Activated T-helper 1 cell treated with anti-CD3 and anti-CD28 coated beads, Interleukin-12 subunit alpha, Interleukin-12 subunit beta, Interleukin-2, Interleukin-4 antibody, amounts not matched to agents 30 ng/mL and 10 ng/mL and 1 ng/mL, durations not matched to agents 14 hours and 24 hours and 36 hours (primary cell): Measurements from ENCODE around the gene ZNG1A. TPM values are rescaled to one million over a fixed set of nuclear protein-coding genes. Genes with fewer than 3 reads are reported as not detected.
"Not testable (repeated sequence)": the region's sequence is repeated elsewhere in the genome, so short reads cannot be mapped to it uniquely, and the experiment has no call there.

Experiments
- DNase-seq: peaks from one replicate; pipeline ENCODE4 v3.0.0; 2021; ENCODE audit warnings: low spot score
- H3K27ac Mint-ChIP-seq: one replicate; pipeline ENCODE4 v1.8.0; 2021; ENCODE audit warnings: mild to moderate bottlenecking, mixed read lengths
- H3K27me3 Mint-ChIP-seq: one replicate; pipeline ENCODE4 v1.8.0; 2022; ENCODE audit warnings: mild to moderate bottlenecking, moderate library complexity, mixed read lengths; ENCODE audit not compliant: insufficient read depth
- H3K36me3 Mint-ChIP-seq: one replicate; pipeline ENCODE4 v1.8.0; 2021; ENCODE audit warnings: low read depth, mixed read lengths
- H3K4me1 Mint-ChIP-seq: one replicate; pipeline ENCODE4 v1.8.0; 2021; ENCODE audit warnings: low read depth, mixed read lengths
- H3K4me3 Mint-ChIP-seq: one replicate; pipeline ENCODE4 v1.8.0; 2021; ENCODE audit warnings: mild to moderate bottlenecking, moderate library complexity, mixed read lengths
- H3K9me3 Mint-ChIP-seq: one replicate; pipeline ENCODE4 v1.8.0; 2021; ENCODE audit warnings: mixed read lengths
- intact Hi-C: fragments of 100-400 bp; cut with micrococcal nuclease; formaldehyde crosslinking; loops from one replicate; pipeline ENCODE4 v1.15.1; 2024
- total RNA-seq: library from RNA; stranded (reverse); gene quantifications from 2 replicates; pipeline ENCODE4 v1.2.3, GENCODE V29; 2022

The ZNG1A gene
- total RNA-seq, 1 donor from 2014 or later, result 30.4 TPM

GRCh38 chr9:108742-109495 is 69.9 kb downstream of the ZNG1A start:
- H3K4me3 Mint-ChIP-seq, H3K27ac Mint-ChIP-seq, H3K9me3 Mint-ChIP-seq, intact Hi-C loops, H3K36me3 Mint-ChIP-seq, DNase-seq, H3K4me1 Mint-ChIP-seq: not testable (repeated sequence)
- H3K27me3 Mint-ChIP-seq, result peaks cover 27% of the 10 kb centered on the region

- H3K9me3 Mint-ChIP-seq, DNase-seq, H3K36me3 Mint-ChIP-seq, H3K27ac Mint-ChIP-seq, intact Hi-C loops, H3K4me3 Mint-ChIP-seq, H3K4me1 Mint-ChIP-seq: not testable (repeated sequence)
- peaks cover 22% of the 10 kb centered on the region for H3K27me3 Mint-ChIP-seq
Measured at GRCh38 chr9:105991-106390, 72.9 kb downstream of the ZNG1A start.

DNA sequence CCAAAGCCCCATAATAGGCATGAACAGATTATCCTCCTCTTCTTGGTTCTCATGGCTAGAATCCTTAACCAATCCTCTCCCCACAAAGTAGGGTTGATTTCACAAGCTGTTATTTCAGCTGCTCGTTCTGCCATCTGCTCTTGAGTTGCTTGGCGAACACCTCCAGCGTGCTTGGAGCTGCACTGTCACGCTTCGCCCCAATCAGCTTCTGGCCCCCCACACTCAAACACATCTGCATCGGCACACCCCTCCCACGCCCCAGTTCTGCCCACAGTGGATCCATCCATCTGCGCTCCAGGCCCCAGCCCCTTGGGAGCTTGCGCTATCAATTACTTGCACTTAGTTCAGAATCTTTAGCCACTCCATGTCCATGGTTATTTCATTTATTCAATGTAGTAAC is 78.4 kb downstream of the ZNG1A start:
- DNase-seq, H3K4me3 Mint-ChIP-seq, H3K27ac Mint-ChIP-seq, H3K27me3 Mint-ChIP-seq, H3K4me1 Mint-ChIP-seq, H3K9me3 Mint-ChIP-seq, H3K36me3 Mint-ChIP-seq, intact Hi-C loops: not testable (repeated sequence)

DNA sequence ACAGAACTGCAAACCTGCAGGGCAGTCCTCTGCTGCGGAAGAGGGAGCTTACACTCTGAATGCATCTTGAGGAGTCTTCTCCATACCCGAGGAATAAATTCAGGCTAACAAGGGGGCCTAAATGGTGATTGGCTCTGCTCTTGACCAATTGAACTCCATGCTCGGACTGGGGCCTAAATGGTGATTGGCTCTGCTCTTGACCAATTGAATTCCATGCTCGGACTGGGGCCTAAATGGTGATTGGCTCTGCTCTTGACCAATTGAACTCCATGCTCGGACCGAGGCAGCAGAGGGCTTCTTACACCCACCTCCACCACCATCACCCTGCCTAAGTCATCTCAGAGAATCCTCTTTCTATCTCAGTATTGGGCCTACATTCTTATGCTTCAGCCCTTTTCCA is 79.0 kb downstream of the ZNG1A start:
- intact Hi-C loops, H3K4me1 Mint-ChIP-seq, DNase-seq, H3K9me3 Mint-ChIP-seq, H3K36me3 Mint-ChIP-seq, H3K4me3 Mint-ChIP-seq, H3K27ac Mint-ChIP-seq, H3K27me3 Mint-ChIP-seq: not testable (repeated sequence)

DNA sequence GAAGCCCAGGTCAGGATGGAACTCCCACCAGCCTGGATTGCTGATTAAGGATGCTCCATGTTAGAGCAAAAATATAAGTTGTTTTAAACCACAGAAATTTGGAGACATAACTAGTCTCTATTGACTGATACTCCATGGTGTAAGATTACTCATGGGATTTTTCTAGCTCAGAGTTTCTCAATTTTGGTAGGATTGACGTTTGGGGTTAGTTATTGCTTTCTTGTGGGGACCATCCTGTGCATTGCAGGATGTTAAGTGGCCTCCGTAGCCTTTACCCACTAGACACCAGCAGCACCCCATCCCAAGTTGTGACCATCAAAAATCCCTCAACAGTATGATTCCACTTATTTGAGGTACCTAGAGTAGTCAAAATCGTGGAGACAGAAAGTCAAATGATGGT is 80.1 kb downstream of the ZNG1A start:
- intact Hi-C loops, H3K36me3 Mint-ChIP-seq, H3K27ac Mint-ChIP-seq, H3K27me3 Mint-ChIP-seq, H3K9me3 Mint-ChIP-seq, DNase-seq, H3K4me3 Mint-ChIP-seq, H3K4me1 Mint-ChIP-seq: not testable (repeated sequence)

GRCh38 chr9:94992-95391 is 83.9 kb downstream of the ZNG1A start:
- H3K27ac Mint-ChIP-seq, H3K9me3 Mint-ChIP-seq, H3K36me3 Mint-ChIP-seq, DNase-seq, H3K4me1 Mint-ChIP-seq, H3K4me3 Mint-ChIP-seq, intact Hi-C loops, H3K27me3 Mint-ChIP-seq: not testable (repeated sequence)

GRCh38 chr9:94323-94722 is 84.5 kb downstream of the ZNG1A start:
- intact Hi-C loops, H3K4me1 Mint-ChIP-seq, H3K27me3 Mint-ChIP-seq, DNase-seq, H3K36me3 Mint-ChIP-seq, H3K9me3 Mint-ChIP-seq, H3K4me3 Mint-ChIP-seq, H3K27ac Mint-ChIP-seq: not testable (repeated sequence)

DNA sequence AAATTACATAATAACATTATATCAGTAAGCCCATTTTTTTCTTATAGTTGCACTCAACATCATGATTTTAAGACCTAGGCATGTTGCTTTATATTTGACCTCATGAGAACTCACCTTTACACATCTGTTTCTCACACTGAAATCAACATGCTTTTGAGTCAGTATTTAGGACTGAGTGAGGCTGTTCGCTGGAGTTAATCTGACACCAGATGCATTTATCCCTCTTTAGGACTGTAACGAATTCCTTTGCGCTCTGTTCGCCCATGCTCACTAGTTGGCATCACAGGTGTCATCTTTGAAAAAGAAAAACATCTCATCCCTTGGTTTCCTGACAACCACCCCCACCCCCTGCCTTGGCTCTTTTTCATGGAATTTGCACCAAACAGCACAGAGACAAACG is 84.9 kb downstream of the ZNG1A start:
- H3K36me3 Mint-ChIP-seq, intact Hi-C loops, H3K27ac Mint-ChIP-seq, DNase-seq, H3K4me1 Mint-ChIP-seq, H3K9me3 Mint-ChIP-seq, H3K4me3 Mint-ChIP-seq, H3K27me3 Mint-ChIP-seq: not testable (repeated sequence)

DNA sequence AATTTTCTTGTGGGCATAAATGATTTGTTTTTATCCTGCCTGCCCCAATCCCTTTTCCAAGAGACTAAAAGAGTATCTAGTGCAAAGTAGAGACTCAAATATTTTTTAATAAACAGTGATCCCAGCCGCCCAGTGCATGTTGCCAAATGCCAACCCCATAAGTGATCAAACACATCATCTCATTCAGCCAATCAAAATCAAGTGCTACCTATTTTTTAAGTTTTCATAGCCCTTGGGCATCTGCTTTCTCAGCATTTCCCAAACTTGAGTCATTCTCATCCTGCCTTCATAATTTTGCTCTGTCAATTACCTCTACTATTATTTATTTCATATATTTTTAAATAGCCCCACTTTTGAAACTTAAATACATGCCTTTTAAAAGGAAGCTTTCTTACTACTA is 88.0 kb downstream of the ZNG1A start:
- H3K36me3 Mint-ChIP-seq, intact Hi-C loops, H3K4me3 Mint-ChIP-seq, H3K9me3 Mint-ChIP-seq, H3K27ac Mint-ChIP-seq, DNase-seq: not testable (repeated sequence)
- Mint-ChIP-seq H3K4me1 (peaks cover 11% of the 10 kb centered on the region), H3K27me3 (peaks cover 16% of the 10 kb centered on the region)

- peaks cover 17% of the 10 kb centered on the region for H3K27me3 Mint-ChIP-seq
- DNase-seq, H3K9me3 Mint-ChIP-seq, H3K36me3 Mint-ChIP-seq, H3K4me3 Mint-ChIP-seq, intact Hi-C loops, H3K27ac Mint-ChIP-seq, H3K4me1 Mint-ChIP-seq: not testable (repeated sequence)
Measured at GRCh38 chr9:88396-89037, 90.3 kb downstream of the ZNG1A start.

GRCh38 chr9:87860-88259 is 91.0 kb downstream of the ZNG1A start:
- intact Hi-C loops, H3K27ac Mint-ChIP-seq, H3K4me1 Mint-ChIP-seq, H3K9me3 Mint-ChIP-seq, H3K4me3 Mint-ChIP-seq, H3K36me3 Mint-ChIP-seq, DNase-seq: not testable (repeated sequence)
- H3K27me3 Mint-ChIP-seq, result peaks cover 17% of the 10 kb centered on the region

- DNase-seq, H3K9me3 Mint-ChIP-seq, H3K4me3 Mint-ChIP-seq, intact Hi-C loops, H3K27ac Mint-ChIP-seq, H3K36me3 Mint-ChIP-seq, H3K4me1 Mint-ChIP-seq: not testable (repeated sequence)
- peaks cover 17% of the 10 kb centered on the region for H3K27me3 Mint-ChIP-seq
Measured at GRCh38 chr9:87105-87504, 91.8 kb downstream of the ZNG1A start.

- DNase-seq, H3K36me3 Mint-ChIP-seq, H3K9me3 Mint-ChIP-seq, H3K27ac Mint-ChIP-seq, intact Hi-C loops, H3K4me1 Mint-ChIP-seq, H3K4me3 Mint-ChIP-seq: not testable (repeated sequence)
- H3K27me3 Mint-ChIP-seq, result peaks cover 19% of the 10 kb centered on the region
Measured at GRCh38 chr9:86697-87096, 92.2 kb downstream of the ZNG1A start.
